SK-N-SH (cell line): ENCODE measurements around the gene MYL2. TPM values are rescaled to one million over a fixed set of nuclear protein-coding genes. Genes with fewer than 3 reads are reported as not detected.

ENCODE experiments used
- CTCF ChIA-PET: fragments of 300-600, 350-600 bp; formaldehyde crosslinking; extraction: SDS; loops from one replicate; lab custom pipeline; 2021; lab: Yijun Ruan, JAX
- POLR2A ChIA-PET: fragments of 350-600 bp; sonication (Branson Sonifier 250); formaldehyde crosslinking; extraction: SDS; loops from one replicate; lab custom pipeline; 2020; ENCODE audit warnings: antibody characterized with exemption, inconsistent platforms; lab: Yijun Ruan, JAX
- DNase-seq: peaks from one replicate; pipeline ENCODE4 v3.0.0; 2012
- H2AFZ ChIP-seq: fragments of 200-600 bp; sonication (generic); 2 replicates; pipeline ENCODE4 v1.8.1; 2016; ENCODE audit warnings: antibody characterized with exemption, mild to moderate bottlenecking, low read depth
- H3F3A ChIP-seq: fragments of 200-600 bp; sonication (generic); replicated peaks from 2 replicates; pipeline ENCODE3; 2016; ENCODE audit warnings: antibody characterized with exemption, mild to moderate bottlenecking; ENCODE audit not compliant: insufficient read depth
- H3K27ac ChIP-seq, 2 experiments: fragments of 200-500 bp in 1 of 2; fragments of 200-600 bp in 1 of 2; sonication (Bioruptor generic) in 1 of 2; sonication (generic), shearing (Covaris generic) in 1 of 2; 2 replicates each; pipeline versions ENCODE4 v1.5.1 to v1.6.1; 2014 to 2016; ENCODE audit warnings: low read depth in 2 of 2, inconsistent platforms in 1 of 2, low read length in 1 of 2, mild to moderate bottlenecking in 1 of 2, mixed read lengths in 1 of 2
- H3K27me3 ChIP-seq: fragments of 200-600 bp; sonication (generic), shearing (Covaris generic); 2 replicates; pipeline ENCODE4 v1.6.1; 2016; ENCODE audit warnings: mixed run types; ENCODE audit not compliant: insufficient read depth
- H3K36me3 ChIP-seq, 2 experiments: fragments of 200-500 bp in 1 of 2; fragments of 200-600 bp in 1 of 2; sonication (Bioruptor generic) in 1 of 2; sonication (generic) in 1 of 2; replicated peaks in 1 of 2; 2 replicates each; pipeline versions ENCODE3 to v1.5.1; 2014 to 2016; ENCODE audit warnings: low read length in 1 of 2, mild to moderate bottlenecking in 1 of 2; ENCODE audit not compliant: insufficient read depth in 2 of 2, control insufficient read depth in 1 of 2
- H3K4me1 ChIP-seq, 2 experiments: fragments of 200-500 bp in 1 of 2; fragments of 200-600 bp in 1 of 2; sonication (Bioruptor generic) in 1 of 2; sonication (generic), shearing (Covaris generic) in 1 of 2; 2 replicates each; pipeline versions ENCODE4 v1.5.1 to v1.6.1; 2014 to 2016; ENCODE audit warnings: low read depth in 1 of 2, low read length in 1 of 2, mixed run types in 1 of 2; ENCODE audit not compliant: insufficient read depth in 2 of 2, control insufficient read depth in 1 of 2
- H3K4me2 ChIP-seq: fragments of 200-600 bp; sonication (generic), shearing (Covaris generic); 2 replicates; pipeline ENCODE4 v1.6.1; 2017; ENCODE audit warnings: mixed run types
- H3K4me3 ChIP-seq, 2 experiments: fragments of 200-500 bp in 1 of 2; fragments of 200-600 bp in 1 of 2; sonication (Bioruptor generic) in 1 of 2; sonication (generic), shearing (Covaris generic) in 1 of 2; 2 replicates each; pipeline versions ENCODE4 v1.5.1 to v1.8.1; 2014 to 2016; ENCODE audit warnings: low read depth in 2 of 2, inconsistent platforms in 1 of 2, low read length in 1 of 2, mild to moderate bottlenecking in 1 of 2, mixed read lengths in 1 of 2, moderate library complexity in 1 of 2
- H3K79me2 ChIP-seq: fragments of 200-600 bp; sonication (generic); 2 replicates; pipeline ENCODE4 v1.8.1; 2017; ENCODE audit warnings: mild to moderate bottlenecking; ENCODE audit not compliant: insufficient read depth
- H3K9ac ChIP-seq: fragments of 200-600 bp; sonication (generic); 2 replicates; pipeline ENCODE4 v1.6.1; 2017; ENCODE audit warnings: mixed run types
- H3K9me2 ChIP-seq: fragments of 200-600 bp; sonication (generic); 2 replicates; pipeline ENCODE4 v1.6.1; 2017; ENCODE audit warnings: mixed run types
- H3K9me3 ChIP-seq: fragments of 200-600 bp; sonication (generic); 2 replicates; pipeline ENCODE4 v1.6.1; 2017; ENCODE audit warnings: mixed run types, mild to moderate bottlenecking, moderate library complexity
- H4K20me1 ChIP-seq: fragments of 200-600 bp; sonication (generic); 2 replicates; pipeline ENCODE4 v1.6.1; 2017; ENCODE audit warnings: mild to moderate bottlenecking, mixed run types; ENCODE audit not compliant: insufficient read depth
- CHD2 ChIP-seq: fragments of 150-350 bp; IDR thresholded peaks from 2 replicates; pipeline ENCODE4 v1.6.1; 2018; ENCODE audit warnings: low read length; ENCODE audit not compliant: partially characterized antibody
- EP300 ChIP-seq, 2 experiments: IDR thresholded peaks; 2 replicates each; pipeline versions ENCODE4 v1.4.0 to v1.6.1; 2012; ENCODE audit warnings: borderline replicate concordance in 1 of 2, low read depth in 1 of 2, low read length in 1 of 2
- EZH2phosphoT487 ChIP-seq: fragments of 200-600 bp; sonication (generic); IDR thresholded peaks from 2 replicates; pipeline ENCODE4 v1.6.1; 2017; ENCODE audit warnings: low read depth, mixed run types, mild to moderate bottlenecking, antibody characterized with exemption, moderate library complexity, borderline replicate concordance
- FOSL2 ChIP-seq: IDR thresholded peaks from 2 replicates; pipeline ENCODE4 v1.4.0; 2012; ENCODE audit warnings: low read depth, mild to moderate bottlenecking, moderate library complexity, borderline replicate concordance
- FOXM1 ChIP-seq: IDR thresholded peaks from 2 replicates; pipeline ENCODE4 v1.4.0; 2012; ENCODE audit warnings: low read depth, mild to moderate bottlenecking
- GATA2 ChIP-seq: sonication (generic); formaldehyde crosslinking; IDR thresholded peaks from 2 replicates; pipeline ENCODE4 v1.5.0; 2020; ENCODE audit warnings: mild to moderate bottlenecking, missing genetic modification reagents
- MEF2A ChIP-seq: IDR thresholded peaks from 2 replicates; pipeline ENCODE4 v1.4.0; 2012; ENCODE audit warnings: low read depth, borderline replicate concordance
- MXI1 ChIP-seq: IDR thresholded peaks from 2 replicates; pipeline ENCODE4 v1.6.1; 2012; ENCODE audit warnings: mild to moderate bottlenecking, low read depth, low read length, improper control_type of control experiment
- NRF1 ChIP-seq: IDR thresholded peaks from 2 replicates; pipeline ENCODE4 v1.6.1; 2012; ENCODE audit warnings: low read depth, mild to moderate bottlenecking, low read length
- POLR2AphosphoS5 ChIP-seq: IDR thresholded peaks from 2 replicates; pipeline ENCODE4 v1.6.1; 2012; ENCODE audit warnings: low read depth, low read length
- RCOR1 ChIP-seq: fragments of 150-350 bp; IDR thresholded peaks from 2 replicates; pipeline ENCODE4 v1.6.1; 2017; ENCODE audit warnings: antibody characterized with exemption, low read length
- SMC3 ChIP-seq: IDR thresholded peaks from 2 replicates; pipeline ENCODE4 v1.6.1; 2012; ENCODE audit warnings: low read depth, low read length, improper control_type of control experiment
- TEAD4 ChIP-seq: IDR thresholded peaks from 2 replicates; pipeline ENCODE4 v1.4.0; 2012; ENCODE audit warnings: mild to moderate bottlenecking, borderline replicate concordance; ENCODE audit not compliant: insufficient read depth
- WGBS: methylation state at CpG from one replicate; pipeline ENCODE4 v1.1.6; 2017; ENCODE audit warnings: low lambda C conversion rate; 5-methylcytosine and 5-hydroxymethylcytosine counted together
- polyA plus RNA-seq, 3 experiments: library from polyadenylated mRNA; depleted of rRNA; stranded (reverse); fragments of >200 nt; gene quantifications; 2 replicates each; pipeline ENCODE4 v1.2.3, GENCODE V29; 2012
- TF ChIP-seq, protein P1 (sequence below): IDR thresholded peaks from 2 replicates; pipeline ENCODE4 v1.4.0; 2012; ENCODE audit warnings: low read depth
- TF ChIP-seq, protein P2 (sequence below): fragments of 150-350 bp; IDR thresholded peaks from 2 replicates; pipeline ENCODE4 v1.6.1; 2016; ENCODE audit warnings: mild to moderate bottlenecking, low read depth, low read length
- TF ChIP-seq, protein P3 (sequence below): IDR thresholded peaks from 2 replicates; pipeline ENCODE4 v1.6.1; 2012; ENCODE audit warnings: mild to moderate bottlenecking, low read depth, low read length, moderate library complexity
- TF ChIP-seq, protein P4 (sequence below): fragments of 150-350 bp; IDR thresholded peaks from 2 replicates; pipeline ENCODE4 v1.6.1; 2017; ENCODE audit warnings: antibody characterized with exemption, low read length, low read depth, borderline replicate concordance

Gene MYL2, protein sequence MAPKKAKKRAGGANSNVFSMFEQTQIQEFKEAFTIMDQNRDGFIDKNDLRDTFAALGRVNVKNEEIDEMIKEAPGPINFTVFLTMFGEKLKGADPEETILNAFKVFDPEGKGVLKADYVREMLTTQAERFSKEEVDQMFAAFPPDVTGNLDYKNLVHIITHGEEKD
- polyA plus RNA-seq (2012; rRNA removed), result not detected in 2 replicates
- polyA plus RNA-seq (2012; cell fraction: cytosol; rRNA removed), result 0.09 TPM in 1 of 2 replicates, not detected in the other
- polyA plus RNA-seq (2012; cell fraction: nucleus; rRNA removed), result not detected in 2 replicates

DNA sequence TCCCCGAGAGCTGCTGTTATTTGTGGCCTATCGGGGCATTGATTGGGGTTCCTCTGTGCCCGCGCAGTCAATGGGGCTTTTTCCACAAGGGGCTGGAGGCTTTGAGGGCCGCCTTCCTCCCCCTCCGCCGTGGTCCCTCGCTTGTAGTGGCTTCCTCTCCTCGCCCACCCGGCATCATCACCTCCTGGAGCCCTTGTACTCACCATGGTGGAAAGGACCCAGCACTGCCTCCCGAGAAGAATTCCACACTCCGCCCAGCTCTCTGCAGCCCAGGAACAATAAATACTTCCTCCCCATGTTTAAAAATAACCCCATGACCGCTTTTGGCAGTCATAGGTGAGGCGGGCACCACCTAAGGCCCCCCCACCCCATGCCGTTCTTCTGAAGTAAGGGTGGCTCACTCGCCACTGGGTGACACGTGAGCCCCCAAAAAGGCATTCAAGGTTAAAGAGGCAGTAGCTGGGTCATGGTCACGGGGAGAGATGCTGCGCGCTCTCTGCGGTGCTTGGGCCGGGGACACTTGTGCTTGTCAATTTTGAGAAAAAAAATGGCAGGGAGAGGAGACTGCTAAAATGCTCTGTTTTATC is at the start of gene MYL2:
Gene MYL2 (minus strand): TSS at position 256 of the 587 bp plus-strand sequence. CDS start 50 bp downstream, at position 206.
- H3K27ac ChIP-seq, result no peak within 1 kb of the TSS
- CTCF ChIA-PET, result interaction anchor here (1.0 to 1.7 kb wide), 3 partner anchors 9 to 16 kb away, joined by 3 to 11 read pairs (median 3); no protein-coding TSS in a partner anchor
- H2AFZ ChIP-seq, result no peak within 1 kb of the TSS
- POLR2A ChIA-PET, result no interaction called here
- peaks cover 8% of the 10 kb centered on the region for H3F3A ChIP-seq
- 89% methylated on average over 22 of the region's 22 CpGs for WGBS
- H3K4me3 ChIP-seq, result no peak within 1 kb of the TSS
- no peak for DNase-seq
- H3K4me1 ChIP-seq, result peaks cover 0 to 10% of the 10 kb centered on the region in 2 experiments; a peak in 1 of 4 replicates
- H3K4me2 ChIP-seq, result no peak within 1 kb of the TSS
- no peaks in the 10 kb centered on the region for H3K79me2 ChIP-seq
- no peaks in the 10 kb centered on the region for H3K9me2 ChIP-seq
- H3K9me3 ChIP-seq, result no peaks in the 10 kb centered on the region
- H3K9ac ChIP-seq, result no peak within 1 kb of the TSS
- H3K36me3 ChIP-seq, result no peaks in the 10 kb centered on the region
- no peaks in the 10 kb centered on the region for H4K20me1 ChIP-seq
- H3K27me3 ChIP-seq, result no peaks in the 10 kb centered on the region
- TF ChIP-seq MEF2A (no peak), EP300 (IDR thresholded peaks at IDR 0.05; ENCODE audit: borderline replicate concordance in 1 of 2, low read depth in 1 of 2, low read length in 1 of 2) (no peak), EZH2phosphoT487 (no peak), FOSL2 (no peak), NRF1 (no peak), RCOR1 (no peak), FOXM1 (no peak), SMC3 (no peak), POLR2AphosphoS5 (no peak), MXI1 (no peak), GATA2 (CRISPR knock-in tag) (no peak), TEAD4 (no peak), CHD2 (no peak)
- TF ChIP-seq, protein P1, sequence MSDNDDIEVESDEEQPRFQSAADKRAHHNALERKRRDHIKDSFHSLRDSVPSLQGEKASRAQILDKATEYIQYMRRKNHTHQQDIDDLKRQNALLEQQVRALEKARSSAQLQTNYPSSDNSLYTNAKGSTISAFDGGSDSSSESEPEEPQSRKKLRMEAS, result no peak
- TF ChIP-seq, protein P2, sequence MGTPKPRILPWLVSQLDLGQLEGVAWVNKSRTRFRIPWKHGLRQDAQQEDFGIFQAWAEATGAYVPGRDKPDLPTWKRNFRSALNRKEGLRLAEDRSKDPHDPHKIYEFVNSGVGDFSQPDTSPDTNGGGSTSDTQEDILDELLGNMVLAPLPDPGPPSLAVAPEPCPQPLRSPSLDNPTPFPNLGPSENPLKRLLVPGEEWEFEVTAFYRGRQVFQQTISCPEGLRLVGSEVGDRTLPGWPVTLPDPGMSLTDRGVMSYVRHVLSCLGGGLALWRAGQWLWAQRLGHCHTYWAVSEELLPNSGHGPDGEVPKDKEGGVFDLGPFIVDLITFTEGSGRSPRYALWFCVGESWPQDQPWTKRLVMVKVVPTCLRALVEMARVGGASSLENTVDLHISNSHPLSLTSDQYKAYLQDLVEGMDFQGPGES, result no peak
- TF ChIP-seq, protein P3, sequence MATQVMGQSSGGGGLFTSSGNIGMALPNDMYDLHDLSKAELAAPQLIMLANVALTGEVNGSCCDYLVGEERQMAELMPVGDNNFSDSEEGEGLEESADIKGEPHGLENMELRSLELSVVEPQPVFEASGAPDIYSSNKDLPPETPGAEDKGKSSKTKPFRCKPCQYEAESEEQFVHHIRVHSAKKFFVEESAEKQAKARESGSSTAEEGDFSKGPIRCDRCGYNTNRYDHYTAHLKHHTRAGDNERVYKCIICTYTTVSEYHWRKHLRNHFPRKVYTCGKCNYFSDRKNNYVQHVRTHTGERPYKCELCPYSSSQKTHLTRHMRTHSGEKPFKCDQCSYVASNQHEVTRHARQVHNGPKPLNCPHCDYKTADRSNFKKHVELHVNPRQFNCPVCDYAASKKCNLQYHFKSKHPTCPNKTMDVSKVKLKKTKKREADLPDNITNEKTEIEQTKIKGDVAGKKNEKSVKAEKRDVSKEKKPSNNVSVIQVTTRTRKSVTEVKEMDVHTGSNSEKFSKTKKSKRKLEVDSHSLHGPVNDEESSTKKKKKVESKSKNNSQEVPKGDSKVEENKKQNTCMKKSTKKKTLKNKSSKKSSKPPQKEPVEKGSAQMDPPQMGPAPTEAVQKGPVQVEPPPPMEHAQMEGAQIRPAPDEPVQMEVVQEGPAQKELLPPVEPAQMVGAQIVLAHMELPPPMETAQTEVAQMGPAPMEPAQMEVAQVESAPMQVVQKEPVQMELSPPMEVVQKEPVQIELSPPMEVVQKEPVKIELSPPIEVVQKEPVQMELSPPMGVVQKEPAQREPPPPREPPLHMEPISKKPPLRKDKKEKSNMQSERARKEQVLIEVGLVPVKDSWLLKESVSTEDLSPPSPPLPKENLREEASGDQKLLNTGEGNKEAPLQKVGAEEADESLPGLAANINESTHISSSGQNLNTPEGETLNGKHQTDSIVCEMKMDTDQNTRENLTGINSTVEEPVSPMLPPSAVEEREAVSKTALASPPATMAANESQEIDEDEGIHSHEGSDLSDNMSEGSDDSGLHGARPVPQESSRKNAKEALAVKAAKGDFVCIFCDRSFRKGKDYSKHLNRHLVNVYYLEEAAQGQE, result no peak
- TF ChIP-seq, protein P4, sequence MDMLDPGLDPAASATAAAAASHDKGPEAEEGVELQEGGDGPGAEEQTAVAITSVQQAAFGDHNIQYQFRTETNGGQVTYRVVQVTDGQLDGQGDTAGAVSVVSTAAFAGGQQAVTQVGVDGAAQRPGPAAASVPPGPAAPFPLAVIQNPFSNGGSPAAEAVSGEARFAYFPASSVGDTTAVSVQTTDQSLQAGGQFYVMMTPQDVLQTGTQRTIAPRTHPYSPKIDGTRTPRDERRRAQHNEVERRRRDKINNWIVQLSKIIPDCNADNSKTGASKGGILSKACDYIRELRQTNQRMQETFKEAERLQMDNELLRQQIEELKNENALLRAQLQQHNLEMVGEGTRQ, result no peak
